ENCODE measurements around the gene MAP4K2. TPM values are rescaled to one million over a fixed set of nuclear protein-coding genes. Genes with fewer than 3 reads are reported as not detected.
A peak's percentile ranks its signal among the peaks of the same experiment; 100 is the strongest.

MAP4K2 gene
- total RNA-seq, 1 donor from 2014 or later, result 70.2 TPM

GRCh38 chr11:64801561-64802369, 1.2 kb downstream of the MAP4K2 start:
- intact Hi-C loops (cut with micrococcal nuclease), result loop anchor here (1.0 to 5.0 kb wide), 5 partner anchors 9 to 311 kb away; partner anchors contain the start of genes EHD1, MEN1, PPP2R5B and RASGRP2
- peak overlapping the region; percentile 63 for H3K27ac Mint-ChIP-seq
- peaks cover 17% of the 10 kb centered on the region for H3K4me1 Mint-ChIP-seq (ENCODE audit: low read depth)
- no peak for DNase-seq (ENCODE audit: low spot score)
- H3K36me3 Mint-ChIP-seq (ENCODE audit: low read depth), result peaks cover 16% of the 10 kb centered on the region
- H3K9me3 Mint-ChIP-seq, result no peaks in the 10 kb centered on the region
- peak overlapping the region; percentile 84 for H3K4me3 Mint-ChIP-seq
- no peaks in the 10 kb centered on the region for H3K27me3 Mint-ChIP-seq (ENCODE audit: insufficient read depth)

- H3K4me1 Mint-ChIP-seq (ENCODE audit: low read depth), result peaks cover 13% of the 10 kb centered on the region
- H3K36me3 Mint-ChIP-seq (ENCODE audit: low read depth), result peaks cover 16% of the 10 kb centered on the region
- intact Hi-C loops (cut with micrococcal nuclease), result loop anchor here (5.0 kb wide), 2 partner anchors 76 to 311 kb away; partner anchors contain the start of genes EHD1 and TM7SF2
- peak overlapping the region; percentile 30 for H3K4me3 Mint-ChIP-seq
- H3K27me3 Mint-ChIP-seq (ENCODE audit: insufficient read depth), result no peaks in the 10 kb centered on the region
- no peak overlapping the region for H3K27ac Mint-ChIP-seq
- H3K9me3 Mint-ChIP-seq, result no peaks in the 10 kb centered on the region
- DNase-seq (ENCODE audit: low spot score), result no peak
Measured at GRCh38 chr11:64801158-64801464, 1.9 kb downstream of the MAP4K2 start.

GRCh38 chr11:64800303-64801157, 2.5 kb downstream of the MAP4K2 start:
- Mint-ChIP-seq H3K9me3 (no peaks in the 10 kb centered on the region), H3K4me3 (peak overlapping the region; percentile 30), H3K36me3 (ENCODE audit: low read depth) (peaks cover 14% of the 10 kb centered on the region), H3K4me1 (ENCODE audit: low read depth) (peaks cover 13% of the 10 kb centered on the region), H3K27me3 (ENCODE audit: insufficient read depth) (no peaks in the 10 kb centered on the region), H3K27ac (no peak overlapping the region)
- DNase-seq (ENCODE audit: low spot score), result no peak
- intact Hi-C loops (cut with micrococcal nuclease), result loop anchor here (5.0 kb wide), 2 partner anchors 77 to 312 kb away; partner anchors contain the start of genes EHD1 and TM7SF2

- Mint-ChIP-seq H3K36me3 (ENCODE audit: low read depth) (peaks cover 15% of the 10 kb centered on the region), H3K27me3 (ENCODE audit: insufficient read depth) (no peaks in the 10 kb centered on the region), H3K4me1 (ENCODE audit: low read depth) (peaks cover 15% of the 10 kb centered on the region), H3K9me3 (no peaks in the 10 kb centered on the region), H3K27ac (no peak overlapping the region), H3K4me3 (no peak overlapping the region)
- intact Hi-C loops (cut with micrococcal nuclease), result loop anchor here (5.0 kb wide), 2 partner anchors 78 to 313 kb away; partner anchors contain the start of genes EHD1 and TM7SF2
- no peak for DNase-seq (ENCODE audit: low spot score)
Measured at GRCh38 chr11:64799623-64800302, 3.3 kb downstream of the MAP4K2 start.

- Mint-ChIP-seq H3K27ac (no peak overlapping the region), H3K9me3 (no peaks in the 10 kb centered on the region), H3K4me3 (no peak overlapping the region), H3K27me3 (ENCODE audit: insufficient read depth) (no peaks in the 10 kb centered on the region), H3K4me1 (ENCODE audit: low read depth) (peaks cover 20% of the 10 kb centered on the region), H3K36me3 (ENCODE audit: low read depth) (peaks cover 18% of the 10 kb centered on the region)
- intact Hi-C loops (cut with micrococcal nuclease), result no loop called here
- no peak for DNase-seq (ENCODE audit: low spot score)
Measured at GRCh38 chr11:64799256-64799622, 3.8 kb downstream of the MAP4K2 start.

GRCh38 chr11:64796757-64797541, 6.1 kb downstream of the MAP4K2 start:
- Mint-ChIP-seq H3K36me3 (ENCODE audit: low read depth) (peaks cover 15% of the 10 kb centered on the region), H3K27me3 (ENCODE audit: insufficient read depth) (no peaks in the 10 kb centered on the region), H3K4me1 (ENCODE audit: low read depth) (peaks cover 22% of the 10 kb centered on the region), H3K27ac (no peak overlapping the region), H3K9me3 (no peaks in the 10 kb centered on the region), H3K4me3 (no peak overlapping the region)
- intact Hi-C loops (cut with micrococcal nuclease), result no loop called here
- no peak for DNase-seq (ENCODE audit: low spot score)

- Mint-ChIP-seq H3K36me3 (ENCODE audit: low read depth) (peaks cover 15% of the 10 kb centered on the region), H3K27me3 (ENCODE audit: insufficient read depth) (no peaks in the 10 kb centered on the region), H3K4me3 (no peak overlapping the region), H3K9me3 (no peaks in the 10 kb centered on the region), H3K4me1 (ENCODE audit: low read depth) (peaks cover 22% of the 10 kb centered on the region), H3K27ac (no peak overlapping the region)
- no peak for DNase-seq (ENCODE audit: low spot score)
- intact Hi-C loops (cut with micrococcal nuclease), result no loop called here
Measured at GRCh38 chr11:64796047-64796756, 6.8 kb downstream of the MAP4K2 start.

- no peaks in the 10 kb centered on the region for H3K27me3 Mint-ChIP-seq (ENCODE audit: insufficient read depth)
- H3K36me3 Mint-ChIP-seq (ENCODE audit: low read depth), result peaks cover 14% of the 10 kb centered on the region
- no peak for DNase-seq (ENCODE audit: low spot score)
- H3K9me3 Mint-ChIP-seq, result no peaks in the 10 kb centered on the region
- H3K4me1 Mint-ChIP-seq (ENCODE audit: low read depth), result peaks cover 22% of the 10 kb centered on the region
- intact Hi-C loops (cut with micrococcal nuclease), result no loop called here
- H3K4me3 Mint-ChIP-seq, result no peak overlapping the region
- H3K27ac Mint-ChIP-seq, result peak overlapping the region; percentile 63
Measured at GRCh38 chr11:64794526-64794925, 8.5 kb downstream of the MAP4K2 start.

- Mint-ChIP-seq H3K36me3 (ENCODE audit: low read depth) (peaks cover 8% of the 10 kb centered on the region), H3K27ac (peak overlapping the region; percentile 67), H3K4me3 (no peak overlapping the region), H3K9me3 (no peaks in the 10 kb centered on the region), H3K27me3 (ENCODE audit: insufficient read depth) (no peaks in the 10 kb centered on the region), H3K4me1 (ENCODE audit: low read depth) (peaks cover 17% of the 10 kb centered on the region)
- DNase-seq (ENCODE audit: low spot score), result no peak
- intact Hi-C loops (cut with micrococcal nuclease), result no loop called here
Measured at GRCh38 chr11:64793271-64794160, 9.5 kb downstream of the MAP4K2 start.

- Mint-ChIP-seq H3K4me1 (ENCODE audit: low read depth) (peaks cover 17% of the 10 kb centered on the region), H3K36me3 (ENCODE audit: low read depth) (peaks cover 12% of the 10 kb centered on the region), H3K27me3 (ENCODE audit: insufficient read depth) (no peaks in the 10 kb centered on the region), H3K27ac (no peak overlapping the region), H3K4me3 (no peak overlapping the region), H3K9me3 (no peaks in the 10 kb centered on the region)
- DNase-seq (ENCODE audit: low spot score), result no peak
- intact Hi-C loops (cut with micrococcal nuclease), result no loop called here
Measured at GRCh38 chr11:64792482-64792881, 10.5 kb downstream of the MAP4K2 start.

- Mint-ChIP-seq H3K27ac (no peak overlapping the region), H3K4me3 (no peak overlapping the region), H3K4me1 (ENCODE audit: low read depth) (peaks cover 17% of the 10 kb centered on the region), H3K9me3 (no peaks in the 10 kb centered on the region), H3K27me3 (ENCODE audit: insufficient read depth) (no peaks in the 10 kb centered on the region), H3K36me3 (ENCODE audit: low read depth) (peaks cover 12% of the 10 kb centered on the region)
- intact Hi-C loops (cut with micrococcal nuclease), result no loop called here
- no peak for DNase-seq (ENCODE audit: low spot score)
Measured at GRCh38 chr11:64791781-64792291, 11.2 kb downstream of the MAP4K2 start.
